ENCODE measurements around the gene FREM2.

Gene FREM2

GRCh38 chr13:38767506-38768265, 80.8 kb downstream of the FREM2 start:
- DNase-seq = no peak

GRCh38 chr13:38769526-38769925, 82.6 kb downstream of the FREM2 start:
- DNase-seq = no peak

- DNase-seq = no peak
These were observed 88.2 kb downstream of the FREM2 start for GRCh38 chr13:38775085-38775484.

- DNase-seq = no peak
These were observed 90.7 kb downstream of the FREM2 start for GRCh38 chr13:38777347-38778119.

- no peak for DNase-seq
These were observed 94.7 kb downstream of the FREM2 start for GRCh38 chr13:38781539-38781938.

GRCh38 chr13:38784036-38784880, 97.4 kb downstream of the FREM2 start:
- no peak for DNase-seq

- DNase-seq = no peak
These were observed 98.2 kb downstream of the FREM2 start for GRCh38 chr13:38785042-38785441.

- no peak for DNase-seq
These were observed 98.6 kb downstream of the FREM2 start for GRCh38 chr13:38785490-38785889.

GRCh38 chr13:38787550-38787949, 100.7 kb downstream of the FREM2 start:
- DNase-seq = no peak

- no peak for DNase-seq
These were observed 110.0 kb downstream of the FREM2 start for GRCh38 chr13:38796890-38797289.

GRCh38 chr13:38803531-38803930, 116.7 kb downstream of the FREM2 start:
- no peak for DNase-seq

GRCh38 chr13:38804061-38804460, 117.2 kb downstream of the FREM2 start:
- DNase-seq = no peak

GRCh38 chr13:38804536-38804935, 117.7 kb downstream of the FREM2 start:
- DNase-seq = no peak

- DNase-seq = no peak
These were observed 127.5 kb downstream of the FREM2 start for GRCh38 chr13:38814331-38814730.

GRCh38 chr13:38819053-38819452, 132.2 kb downstream of the FREM2 start:
- no peak for DNase-seq

- no peak for DNase-seq
These were observed 132.7 kb downstream of the FREM2 start for GRCh38 chr13:38819596-38819995.

- no peak for DNase-seq
These were observed 135.1 kb downstream of the FREM2 start for GRCh38 chr13:38821770-38822551.

GRCh38 chr13:38824342-38824741, 137.5 kb downstream of the FREM2 start:
- DNase-seq = no peak

- DNase-seq = no peak
These were observed 139.4 kb downstream of the FREM2 start for GRCh38 chr13:38826182-38826813.

- DNase-seq = no peak
These were observed 143.7 kb downstream of the FREM2 start for GRCh38 chr13:38830442-38831045.

- no peak for DNase-seq
These were observed 157.7 kb downstream of the FREM2 start for GRCh38 chr13:38844581-38844980.

GRCh38 chr13:38848360-38848759, 161.5 kb downstream of the FREM2 start:
- DNase-seq = no peak

All from activated CD8-positive, alpha-beta memory T cell treated with anti-CD3 and anti-CD28 coated beads, Interleukin-2, amount 50 U/mL, for 4 hours (primary cell).